ENCODE data around the gene NPAS3.

- TF ChIP-seq EZH2 (IDR thresholded peaks at IDR 0.05) (no peak), POLR2AphosphoS5 (IDR thresholded peaks at IDR 0.05; ENCODE audit: borderline replicate concordance, low read depth, low read length) (no peak), FOXP2 (optimal IDR thresholded peaks at IDR 0.05; ENCODE audit: control extremely low read depth, extremely low read length, insufficient read depth) (no peak)
Observed at GRCh38 chr14:33529787-33530757, 591.4 kb downstream of the NPAS3 start.
